Stomach (tissue), 4 donors: ENCODE results near the gene NEDD4.

ENCODE experiments used
- POLR2A ChIP-seq, 4 donors: fragments of 450-650 bp; IDR thresholded peaks; one replicate each; pipeline ENCODE4 v1.6.1; 2016; ENCODE audit warnings: antibody characterized with exemption in 4 of 4, control low read depth in 2 of 4, mild to moderate bottlenecking in 1 of 4, moderate library complexity in 1 of 4
- POLR2AphosphoS5 ChIP-seq, 3 donors: sonication (generic); formaldehyde crosslinking; IDR thresholded peaks; one replicate each; pipeline ENCODE4 v1.6.1; 2016; ENCODE audit warnings: antibody characterized with exemption in 3 of 3

- TF ChIP-seq POLR2A (IDR thresholded peaks at IDR 0.05) (no peak), POLR2AphosphoS5 (IDR thresholded peaks at IDR 0.05) (no peak)
Measured at GRCh38 chr15:55823191-55823670, 170.2 kb downstream of the NEDD4 start.
